ENCODE measurements around the gene ADGRV1. TPM values are rescaled to one million over a fixed set of nuclear protein-coding genes. Genes with fewer than 3 reads are reported as not detected.
"Not testable (repeated sequence)": the region's sequence is repeated elsewhere in the genome, so short reads cannot be mapped to it uniquely, and the experiment has no call there.

The ADGRV1 gene
- total RNA-seq, 1 donor from 2014 or later, result 0.99 TPM

DNA sequence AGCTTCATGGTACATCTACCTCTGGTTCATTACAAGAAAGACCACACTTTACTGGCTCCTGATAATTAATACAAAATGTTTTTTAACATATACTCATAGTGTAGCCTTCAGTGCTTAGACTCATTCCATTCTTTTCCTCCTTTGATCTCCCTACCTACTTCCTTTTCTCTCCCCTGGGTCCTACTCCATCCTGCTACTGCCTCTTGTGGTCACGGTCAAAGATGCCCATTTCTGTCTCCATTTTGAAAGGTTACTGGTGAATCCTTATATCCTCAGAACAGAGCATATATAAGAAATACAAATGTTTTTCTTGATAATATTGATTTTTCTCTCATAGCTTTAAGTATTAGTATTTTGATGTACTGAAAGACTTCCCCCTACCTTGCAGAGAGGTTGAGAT is 448.7 kb downstream of the ADGRV1 start:
- Mint-ChIP-seq H3K4me3 (ENCODE audit: unreplicated experiment) (no peak overlapping the region), H3K27me3 (ENCODE audit: unreplicated experiment) (peaks cover 3% of the 10 kb centered on the region), H3K4me1 (ENCODE audit: unreplicated experiment) (no peaks in the 10 kb centered on the region), H3K36me3 (ENCODE audit: unreplicated experiment) (no peaks in the 10 kb centered on the region), H3K27ac (ENCODE audit: unreplicated experiment) (no peak overlapping the region), H3K9me3 (ENCODE audit: unreplicated experiment) (no peaks in the 10 kb centered on the region)
- DNase-seq (ENCODE audit: extremely low spot score, unreplicated experiment), result no peak
- TF ChIP-seq, protein P1, sequence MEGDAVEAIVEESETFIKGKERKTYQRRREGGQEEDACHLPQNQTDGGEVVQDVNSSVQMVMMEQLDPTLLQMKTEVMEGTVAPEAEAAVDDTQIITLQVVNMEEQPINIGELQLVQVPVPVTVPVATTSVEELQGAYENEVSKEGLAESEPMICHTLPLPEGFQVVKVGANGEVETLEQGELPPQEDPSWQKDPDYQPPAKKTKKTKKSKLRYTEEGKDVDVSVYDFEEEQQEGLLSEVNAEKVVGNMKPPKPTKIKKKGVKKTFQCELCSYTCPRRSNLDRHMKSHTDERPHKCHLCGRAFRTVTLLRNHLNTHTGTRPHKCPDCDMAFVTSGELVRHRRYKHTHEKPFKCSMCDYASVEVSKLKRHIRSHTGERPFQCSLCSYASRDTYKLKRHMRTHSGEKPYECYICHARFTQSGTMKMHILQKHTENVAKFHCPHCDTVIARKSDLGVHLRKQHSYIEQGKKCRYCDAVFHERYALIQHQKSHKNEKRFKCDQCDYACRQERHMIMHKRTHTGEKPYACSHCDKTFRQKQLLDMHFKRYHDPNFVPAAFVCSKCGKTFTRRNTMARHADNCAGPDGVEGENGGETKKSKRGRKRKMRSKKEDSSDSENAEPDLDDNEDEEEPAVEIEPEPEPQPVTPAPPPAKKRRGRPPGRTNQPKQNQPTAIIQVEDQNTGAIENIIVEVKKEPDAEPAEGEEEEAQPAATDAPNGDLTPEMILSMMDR (IDR thresholded peaks at IDR 0.05), result no peak

DNA sequence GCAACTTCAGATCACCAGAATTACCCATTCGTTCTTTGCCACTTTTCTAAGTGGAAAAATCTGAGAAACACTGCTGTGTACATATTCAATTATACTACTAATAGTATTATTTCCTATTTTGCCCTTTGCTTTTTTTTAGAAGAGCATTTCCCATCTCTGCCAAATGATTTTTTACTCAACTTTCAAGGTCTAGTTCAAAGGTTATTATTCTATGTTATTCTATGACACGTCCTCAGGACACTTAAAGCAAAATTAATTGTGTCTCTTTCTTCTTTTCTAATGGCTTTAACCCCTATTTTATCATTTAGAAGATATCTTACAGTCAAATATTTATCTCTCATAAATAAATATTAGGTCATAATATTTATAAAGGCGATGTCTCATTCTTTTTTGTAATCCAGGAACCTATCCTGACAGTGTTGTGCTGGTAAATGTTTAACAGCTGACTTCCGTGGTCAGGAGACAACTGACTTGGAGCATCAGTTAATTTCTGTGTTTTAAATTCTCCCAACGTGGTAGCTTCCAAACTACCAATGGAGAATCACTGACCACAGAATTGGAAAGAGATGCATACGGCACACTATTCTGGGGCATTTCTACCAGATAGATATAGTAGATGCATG is 449.3 kb downstream of the ADGRV1 start:
- DNase-seq (ENCODE audit: extremely low spot score, unreplicated experiment), result no peak
- Mint-ChIP-seq H3K36me3 (ENCODE audit: unreplicated experiment) (no peaks in the 10 kb centered on the region), H3K27ac (ENCODE audit: unreplicated experiment) (no peak overlapping the region), H3K27me3 (ENCODE audit: unreplicated experiment) (peaks cover 3% of the 10 kb centered on the region), H3K4me3 (ENCODE audit: unreplicated experiment) (no peak overlapping the region), H3K4me1 (ENCODE audit: unreplicated experiment) (no peaks in the 10 kb centered on the region), H3K9me3 (ENCODE audit: unreplicated experiment) (no peaks in the 10 kb centered on the region)
- TF ChIP-seq, protein P1 (IDR thresholded peaks at IDR 0.05), result no peak

DNA sequence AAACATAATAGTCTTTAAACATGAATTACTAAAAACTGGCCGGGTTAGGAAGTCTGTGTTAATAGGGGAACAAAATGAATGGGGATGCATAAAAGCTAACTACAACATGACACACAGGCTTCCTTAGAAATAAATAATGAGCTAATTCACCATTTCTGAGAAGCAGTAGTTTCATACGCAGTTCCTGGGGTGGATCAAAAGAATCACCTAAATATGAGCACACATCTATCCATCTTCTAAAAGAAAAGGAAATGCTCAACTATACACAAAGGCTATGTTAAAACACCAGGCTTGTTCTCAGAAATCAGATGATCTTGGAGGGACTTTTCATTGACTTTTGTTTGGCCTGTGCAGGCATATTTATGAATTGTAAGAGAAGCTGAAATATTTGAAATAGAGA is 451.5 kb downstream of the ADGRV1 start:
- peaks cover 10% of the 10 kb centered on the region for H3K9me3 Mint-ChIP-seq (ENCODE audit: unreplicated experiment)
- H3K4me3 Mint-ChIP-seq (ENCODE audit: unreplicated experiment), result no peak overlapping the region
- H3K36me3 Mint-ChIP-seq (ENCODE audit: unreplicated experiment), result no peaks in the 10 kb centered on the region
- DNase-seq (ENCODE audit: extremely low spot score, unreplicated experiment), result no peak
- no peaks in the 10 kb centered on the region for H3K27me3 Mint-ChIP-seq (ENCODE audit: unreplicated experiment)
- H3K27ac Mint-ChIP-seq (ENCODE audit: unreplicated experiment), result no peak overlapping the region
- H3K4me1 Mint-ChIP-seq (ENCODE audit: unreplicated experiment), result no peaks in the 10 kb centered on the region
- TF ChIP-seq, protein P1 (IDR thresholded peaks at IDR 0.05), result no peak

DNA sequence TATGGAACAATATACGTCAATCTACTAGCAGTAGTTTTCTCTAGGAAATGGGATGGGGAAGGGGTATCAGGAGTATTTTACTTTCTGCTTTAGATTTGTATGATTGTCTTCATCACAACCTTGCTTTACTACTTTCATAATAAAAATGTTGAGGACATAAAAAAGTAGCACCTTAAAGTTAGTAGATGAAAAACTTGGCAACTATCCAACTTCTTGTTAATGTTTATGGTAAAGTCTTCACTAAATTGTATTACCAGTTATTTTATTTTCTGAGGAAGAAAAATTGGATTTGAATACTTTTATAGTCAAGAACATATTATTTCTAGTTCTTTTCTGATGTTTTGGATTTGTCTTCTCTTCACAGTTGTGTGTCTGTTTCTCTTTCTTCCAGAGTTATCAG is 452.4 kb downstream of the ADGRV1 start:
- H3K9me3 Mint-ChIP-seq (ENCODE audit: unreplicated experiment), result peaks cover 12% of the 10 kb centered on the region
- no peak overlapping the region for H3K27ac Mint-ChIP-seq (ENCODE audit: unreplicated experiment)
- no peaks in the 10 kb centered on the region for H3K36me3 Mint-ChIP-seq (ENCODE audit: unreplicated experiment)
- DNase-seq (ENCODE audit: extremely low spot score, unreplicated experiment), result no peak
- no peaks in the 10 kb centered on the region for H3K4me1 Mint-ChIP-seq (ENCODE audit: unreplicated experiment)
- no peaks in the 10 kb centered on the region for H3K27me3 Mint-ChIP-seq (ENCODE audit: unreplicated experiment)
- no peak overlapping the region for H3K4me3 Mint-ChIP-seq (ENCODE audit: unreplicated experiment)
- TF ChIP-seq, protein P1 (IDR thresholded peaks at IDR 0.05), result no peak

DNA sequence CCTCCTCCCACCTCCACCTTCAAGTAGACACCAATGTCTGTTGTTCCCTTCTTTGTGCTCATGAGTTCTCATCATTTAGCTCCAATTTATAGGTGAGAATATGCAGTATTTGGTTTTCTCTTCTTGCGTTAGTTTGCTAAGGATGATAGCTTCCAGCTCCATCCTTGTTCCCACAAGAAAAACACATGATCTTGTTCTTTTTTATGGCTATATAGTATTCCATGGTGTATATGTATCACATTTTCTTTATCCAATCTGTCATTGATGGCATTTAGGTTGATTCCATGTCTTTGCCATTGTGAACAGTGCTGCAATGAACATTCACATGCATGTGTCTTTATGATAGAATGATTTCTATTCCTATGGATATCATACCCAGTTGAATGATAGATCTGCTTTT is 454.3 kb downstream of the ADGRV1 start:
- not testable (repeated sequence) for H3K27ac Mint-ChIP-seq (ENCODE audit: unreplicated experiment)

DNA sequence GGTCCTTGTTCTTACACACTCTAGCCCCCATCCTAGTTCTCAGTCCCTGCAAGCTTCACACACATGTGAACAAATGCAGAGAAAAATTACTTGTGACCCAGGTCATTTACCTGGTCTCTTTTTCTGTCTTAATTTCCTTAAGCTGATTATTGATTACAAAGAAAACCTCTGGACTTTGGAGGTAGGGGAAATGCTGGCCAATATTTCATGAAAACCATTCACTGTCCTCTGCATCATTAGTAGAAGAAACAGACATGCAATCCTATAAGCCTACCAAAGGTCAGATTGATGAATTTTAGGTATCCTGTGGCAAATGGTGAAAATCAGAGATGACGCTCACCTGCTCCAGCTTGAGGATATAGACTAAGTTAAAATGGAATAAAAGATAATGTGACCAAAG is 457.7 kb downstream of the ADGRV1 start:
- Mint-ChIP-seq H3K36me3 (ENCODE audit: unreplicated experiment) (no peaks in the 10 kb centered on the region), H3K27ac (ENCODE audit: unreplicated experiment) (no peak overlapping the region), H3K4me1 (ENCODE audit: unreplicated experiment) (no peaks in the 10 kb centered on the region), H3K27me3 (ENCODE audit: unreplicated experiment) (peaks cover 7% of the 10 kb centered on the region), H3K9me3 (ENCODE audit: unreplicated experiment) (peaks cover 12% of the 10 kb centered on the region), H3K4me3 (ENCODE audit: unreplicated experiment) (no peak overlapping the region)
- no peak for DNase-seq (ENCODE audit: extremely low spot score, unreplicated experiment)
- TF ChIP-seq, protein P1 (IDR thresholded peaks at IDR 0.05), result no peak

More for the DNA sequence above, 454.3 kb downstream of the ADGRV1 start:
- not testable (repeated sequence) for DNase-seq (ENCODE audit: extremely low spot score, unreplicated experiment); H3K4me3 Mint-ChIP-seq (ENCODE audit: unreplicated experiment); H3K27me3 Mint-ChIP-seq (ENCODE audit: unreplicated experiment); H3K4me1 Mint-ChIP-seq (ENCODE audit: unreplicated experiment); H3K36me3 Mint-ChIP-seq (ENCODE audit: unreplicated experiment)
- H3K9me3 Mint-ChIP-seq (ENCODE audit: unreplicated experiment), result peaks cover 12% of the 10 kb centered on the region
